SK-N-SH treated with all-trans-retinoic acid at 6 μM for 48 hours (cell line): ENCODE measurements around the gene ZBTB12.

ENCODE experiments used
- ARNTL ChIP-seq: fragments of 450-650 bp; formaldehyde crosslinking; IDR thresholded peaks from 2 replicates; pipeline ENCODE4 v1.5.0; 2020; ENCODE audit warnings: low read depth, mild to moderate bottlenecking, moderate library complexity, borderline replicate concordance
- CREB5 ChIP-seq: fragments of 250-450 bp; sonication (Bioruptor Pico); IDR thresholded peaks from 2 replicates; pipeline ENCODE4 v1.5.1; 2020; ENCODE audit warnings: low read depth, mild to moderate bottlenecking, moderate library complexity
- PPARA ChIP-seq: fragments of 250-450 bp; sonication (Bioruptor Pico); IDR thresholded peaks from 2 replicates; pipeline ENCODE4 v1.5.0; 2020; ENCODE audit warnings: mild to moderate bottlenecking, borderline replicate concordance
- TOX ChIP-seq: fragments of 250-450 bp; sonication (Bioruptor Pico); IDR thresholded peaks from 2 replicates; pipeline ENCODE4 v1.8.0; 2021; ENCODE audit warnings: mild to moderate bottlenecking, moderate library complexity, borderline replicate concordance
- ZC3H10 ChIP-seq: fragments of 250-450 bp; sonication (Bioruptor Pico); IDR thresholded peaks from 2 replicates; pipeline ENCODE4 v1.5.1; 2021; ENCODE audit warnings: mild to moderate bottlenecking, moderate library complexity
- ZFP30 ChIP-seq: fragments of 450-650 bp; formaldehyde crosslinking; IDR thresholded peaks from 2 replicates; pipeline ENCODE4 v1.5.0; 2022; ENCODE audit warnings: mild to moderate bottlenecking, moderate library complexity
- ZNF565 ChIP-seq: fragments of 450-650 bp; formaldehyde crosslinking; conservative IDR thresholded peaks from 2 replicates; pipeline ENCODE4 v1.5.0; 2020; ENCODE audit warnings: low read depth, mild to moderate bottlenecking, moderate library complexity

DNA sequence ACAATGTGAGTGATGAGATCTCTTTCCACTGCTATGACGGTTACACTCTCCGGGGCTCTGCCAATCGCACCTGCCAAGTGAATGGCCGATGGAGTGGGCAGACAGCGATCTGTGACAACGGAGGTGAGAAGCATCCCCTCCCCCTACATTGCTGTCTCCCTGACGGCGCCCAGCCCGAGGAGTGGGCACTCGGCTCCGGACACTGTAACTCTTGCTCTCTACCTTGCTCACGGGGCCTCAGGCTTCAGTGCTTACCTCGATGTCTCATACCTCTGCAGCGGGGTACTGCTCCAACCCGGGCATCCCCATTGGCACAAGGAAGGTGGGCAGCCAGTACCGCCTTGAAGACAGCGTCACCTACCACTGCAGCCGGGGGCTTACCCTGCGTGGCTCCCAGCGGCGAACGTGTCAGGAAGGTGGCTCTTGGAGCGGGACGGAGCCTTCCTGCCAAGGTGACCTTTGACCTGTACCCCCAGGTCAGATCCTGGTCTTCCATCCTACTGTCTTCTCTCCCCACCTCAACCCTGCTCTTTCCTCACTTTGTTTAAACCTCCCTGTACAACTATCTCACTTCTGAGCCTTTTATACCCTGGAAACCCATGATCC, 45.3 kb upstream of the ZBTB12 start:
- TF ChIP-seq PPARA (no peak), TOX (no peak), ZC3H10 (CRISPR knock-in tag) (no peak), ZFP30 (CRISPR knock-in tag) (no peak), ARNTL (CRISPR knock-in tag) (no peak), CREB5 (CRISPR knock-in tag) (no peak), ZNF565 (CRISPR knock-in tag) (no peak)
